Fibroblast of lung (primary cell): ENCODE data around the gene USP44. TPM values are rescaled to one million over a fixed set of nuclear protein-coding genes. Genes with fewer than 3 reads are reported as not detected.

Source experiments
- DNase-seq, 2 donors: peaks; one replicate each; pipeline versions ENCODE4 v3.0.0 to v3.0.0-alpha.2; 2010; ENCODE audit warnings: low read depth in 2 of 2
- H2AFZ ChIP-seq: 2 replicates; pipeline ENCODE4 v1.5.1; 2012; ENCODE audit warnings: low read length, control low read depth, inconsistent platforms
- H3K27ac ChIP-seq: 2 replicates; pipeline ENCODE4 v1.5.1; 2011; ENCODE audit warnings: low read length, control low read depth; ENCODE audit not compliant: insufficient read depth
- H3K27me3 ChIP-seq: 2 replicates; pipeline ENCODE4 v1.5.1; 2011; ENCODE audit warnings: mild to moderate bottlenecking, low read length; ENCODE audit not compliant: control insufficient read depth, insufficient read depth
- H3K36me3 ChIP-seq: 2 replicates; pipeline ENCODE4 v1.5.1; 2011; ENCODE audit warnings: low read length; ENCODE audit not compliant: control insufficient read depth, insufficient read depth
- H3K4me1 ChIP-seq: 2 replicates; pipeline ENCODE4 v1.5.1; 2011; ENCODE audit warnings: low read length; ENCODE audit not compliant: control insufficient read depth, insufficient read depth; ENCODE audit errors: extremely low read depth
- H3K4me2 ChIP-seq: 2 replicates; pipeline ENCODE4 v1.5.1; 2011; ENCODE audit warnings: low read length, control low read depth; ENCODE audit not compliant: insufficient read depth; ENCODE audit errors: extremely low read depth
- H3K4me3 ChIP-seq, 4 experiments: fragments of 200-600 bp in 1 of 4; sonication (generic) in 1 of 4; replicated peaks in 1 of 4; 2 replicates each; pipeline ENCODE4 v1.5.1; 2011 to 2016; ENCODE audit warnings: low read length in 4 of 4, low read depth in 3 of 4, mild to moderate bottlenecking in 3 of 4, control low read depth in 2 of 4, inconsistent platforms in 1 of 4, mixed read lengths in 1 of 4; ENCODE audit not compliant: insufficient read depth in 1 of 4; ENCODE audit errors: control extremely low read depth in 1 of 4
- H3K79me2 ChIP-seq: 2 replicates; pipeline ENCODE4 v1.5.1; 2012; ENCODE audit warnings: mild to moderate bottlenecking, low read length, inconsistent platforms; ENCODE audit not compliant: control insufficient read depth, insufficient read depth
- H3K9ac ChIP-seq: 2 replicates; pipeline ENCODE4 v1.5.1; 2011; ENCODE audit warnings: mild to moderate bottlenecking, low read length, control low read depth; ENCODE audit not compliant: insufficient read depth
- H3K9me3 ChIP-seq: 2 replicates; pipeline ENCODE4 v1.5.1; 2012; ENCODE audit warnings: low read depth, low read length; ENCODE audit not compliant: control insufficient read depth, insufficient read depth
- H4K20me1 ChIP-seq: 2 replicates; pipeline ENCODE4 v1.5.1; 2011; ENCODE audit warnings: low read length; ENCODE audit not compliant: control insufficient read depth, insufficient read depth; ENCODE audit errors: extremely low read depth
- EZH2 ChIP-seq: IDR thresholded peaks from 2 replicates; pipeline ENCODE4 v1.5.1; 2012; ENCODE audit warnings: low read length, control low read depth, mild to moderate bottlenecking; ENCODE audit errors: missing control alignments
- polyA plus RNA-seq, 2 donors: library from polyadenylated mRNA; depleted of rRNA in 1 of 2; stranded (reverse) in 1 of 2; unstranded in 1 of 2; fragments of >200 nt; gene quantifications; 2 replicates each; pipeline ENCODE4 v1.2.1, GENCODE V29; 2011 to 2012; ENCODE audit warnings: missing spikeins in 1 of 2
- total RNA-seq: library from RNA; depleted of rRNA; stranded (reverse); fragments of >200 nt; gene quantifications from 2 replicates; pipeline ENCODE4 v1.2.1, GENCODE V29; 2014
- TF ChIP-seq, protein P1 (sequence below), 2 donors: IDR thresholded peaks in 1 of 2; conservative IDR thresholded peaks in 1 of 2; 1 replicate in 1 of 2; 2 replicates in 1 of 2; pipeline ENCODE4 v1.5.1; 2011 to 2012; ENCODE audit warnings: low read length in 2 of 2, control low read depth in 1 of 2, inconsistent platforms in 1 of 2, low read depth in 1 of 2, mild to moderate bottlenecking in 1 of 2

Gene USP44
- total and polyA plus RNA-seq, 2 donors (not counting 1 experiment from before 2014, with no cell fraction given), result 7.0 to 27.4 TPM

DNA sequence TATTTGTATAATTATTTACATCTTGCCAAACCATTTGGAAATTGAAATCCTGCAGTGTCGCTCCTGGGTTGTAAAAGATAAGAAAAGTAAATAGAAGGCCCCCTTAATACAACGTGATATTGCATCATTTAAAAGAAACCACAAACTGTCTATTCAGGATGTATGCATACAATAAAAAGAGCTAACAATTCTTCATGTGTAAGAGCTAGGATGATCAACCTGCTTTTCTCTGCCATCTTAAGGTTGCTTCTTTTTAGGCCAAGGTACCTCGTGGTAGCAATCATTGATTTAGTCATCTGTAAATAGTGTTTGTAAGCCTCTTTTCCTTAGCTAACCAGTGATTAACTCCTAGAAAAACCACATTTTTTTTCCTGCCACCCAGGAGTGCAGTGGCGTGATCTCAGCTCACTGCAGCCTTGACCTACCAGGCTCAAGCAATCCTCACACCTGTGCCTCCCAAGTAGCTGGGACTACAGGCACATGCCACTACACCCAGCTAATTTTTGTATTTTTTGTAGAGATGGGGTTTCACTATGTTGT is 3.3 kb upstream of the USP44 start:
- peaks cover 4% of the 10 kb centered on the region for H3K27me3 ChIP-seq
- TF ChIP-seq, protein P1, sequence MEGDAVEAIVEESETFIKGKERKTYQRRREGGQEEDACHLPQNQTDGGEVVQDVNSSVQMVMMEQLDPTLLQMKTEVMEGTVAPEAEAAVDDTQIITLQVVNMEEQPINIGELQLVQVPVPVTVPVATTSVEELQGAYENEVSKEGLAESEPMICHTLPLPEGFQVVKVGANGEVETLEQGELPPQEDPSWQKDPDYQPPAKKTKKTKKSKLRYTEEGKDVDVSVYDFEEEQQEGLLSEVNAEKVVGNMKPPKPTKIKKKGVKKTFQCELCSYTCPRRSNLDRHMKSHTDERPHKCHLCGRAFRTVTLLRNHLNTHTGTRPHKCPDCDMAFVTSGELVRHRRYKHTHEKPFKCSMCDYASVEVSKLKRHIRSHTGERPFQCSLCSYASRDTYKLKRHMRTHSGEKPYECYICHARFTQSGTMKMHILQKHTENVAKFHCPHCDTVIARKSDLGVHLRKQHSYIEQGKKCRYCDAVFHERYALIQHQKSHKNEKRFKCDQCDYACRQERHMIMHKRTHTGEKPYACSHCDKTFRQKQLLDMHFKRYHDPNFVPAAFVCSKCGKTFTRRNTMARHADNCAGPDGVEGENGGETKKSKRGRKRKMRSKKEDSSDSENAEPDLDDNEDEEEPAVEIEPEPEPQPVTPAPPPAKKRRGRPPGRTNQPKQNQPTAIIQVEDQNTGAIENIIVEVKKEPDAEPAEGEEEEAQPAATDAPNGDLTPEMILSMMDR (conservative IDR thresholded peaks at IDR 0.05 in 1 of 2, IDR thresholded peaks at IDR 0.05 in 1 of 2; ENCODE audit: low read depth in 1 of 2, low read length in 2 of 2), result no peak
- TF ChIP-seq EZH2, result no peak
- DNase-seq, result no peak
- H3K9me3 ChIP-seq, result no peaks in the 10 kb centered on the region
- H2AFZ ChIP-seq, result no peak overlapping the region
- H3K79me2 ChIP-seq, result no peaks in the 10 kb centered on the region
- H3K9ac ChIP-seq, result no peak overlapping the region
- H3K4me1 ChIP-seq, result no peaks in the 10 kb centered on the region
- H3K27ac ChIP-seq, result no peak overlapping the region
- H3K4me2 ChIP-seq, result no peak overlapping the region
- H4K20me1 ChIP-seq, result no peaks in the 10 kb centered on the region
- no peak overlapping the region for H3K4me3 ChIP-seq
- H3K36me3 ChIP-seq, result no peaks in the 10 kb centered on the region

DNA sequence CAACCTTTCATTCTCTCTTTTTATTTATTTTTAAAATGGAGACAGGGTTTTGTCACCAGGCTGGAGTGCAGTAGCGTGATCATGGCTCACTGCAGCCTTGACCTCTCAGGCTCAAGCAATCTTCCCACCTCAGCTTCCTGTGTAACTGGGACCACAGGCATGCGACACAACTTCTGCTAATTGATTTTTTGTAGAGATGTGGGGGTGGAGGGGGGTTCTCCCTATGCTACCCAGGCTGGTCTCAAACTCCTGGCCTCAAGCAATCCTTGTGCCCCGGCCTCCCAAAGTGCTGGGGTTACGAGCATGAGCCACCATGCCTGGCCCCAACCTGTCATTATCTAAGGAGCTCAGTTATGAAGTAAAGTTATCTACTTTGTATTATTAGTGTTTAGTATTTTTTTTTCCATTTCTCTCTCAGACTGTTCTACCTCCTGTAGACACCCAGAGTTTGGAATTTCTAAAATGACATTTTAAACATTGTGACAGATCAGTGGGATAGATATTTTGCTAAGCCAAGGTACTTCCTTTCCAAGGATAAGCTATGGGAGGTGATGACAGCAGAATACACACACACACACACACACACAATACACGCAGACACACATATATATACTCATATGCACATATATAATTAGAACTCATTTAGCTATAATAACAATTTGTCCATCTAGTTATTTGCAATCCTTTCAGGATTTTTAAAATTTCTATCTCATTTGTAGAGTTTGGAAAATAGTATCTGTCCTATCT is 2.1 kb upstream of the USP44 start:
- DNase-seq, result no peak
- Histone ChIP-seq H3K9ac (no peak overlapping the region), H2AFZ (no peak overlapping the region), H3K27me3 (peaks cover 8% of the 10 kb centered on the region), H3K36me3 (no peaks in the 10 kb centered on the region), H3K27ac (no peak overlapping the region), H3K4me2 (no peak overlapping the region), H3K4me1 (no peaks in the 10 kb centered on the region), H3K9me3 (no peaks in the 10 kb centered on the region), H3K79me2 (no peaks in the 10 kb centered on the region), H4K20me1 (no peaks in the 10 kb centered on the region), H3K4me3 (no peak overlapping the region)
- TF ChIP-seq, protein P1 (conservative IDR thresholded peaks at IDR 0.05 in 1 of 2, IDR thresholded peaks at IDR 0.05 in 1 of 2; ENCODE audit: low read depth in 1 of 2, low read length in 2 of 2), result no peak
- TF ChIP-seq EZH2, result no peak

DNA sequence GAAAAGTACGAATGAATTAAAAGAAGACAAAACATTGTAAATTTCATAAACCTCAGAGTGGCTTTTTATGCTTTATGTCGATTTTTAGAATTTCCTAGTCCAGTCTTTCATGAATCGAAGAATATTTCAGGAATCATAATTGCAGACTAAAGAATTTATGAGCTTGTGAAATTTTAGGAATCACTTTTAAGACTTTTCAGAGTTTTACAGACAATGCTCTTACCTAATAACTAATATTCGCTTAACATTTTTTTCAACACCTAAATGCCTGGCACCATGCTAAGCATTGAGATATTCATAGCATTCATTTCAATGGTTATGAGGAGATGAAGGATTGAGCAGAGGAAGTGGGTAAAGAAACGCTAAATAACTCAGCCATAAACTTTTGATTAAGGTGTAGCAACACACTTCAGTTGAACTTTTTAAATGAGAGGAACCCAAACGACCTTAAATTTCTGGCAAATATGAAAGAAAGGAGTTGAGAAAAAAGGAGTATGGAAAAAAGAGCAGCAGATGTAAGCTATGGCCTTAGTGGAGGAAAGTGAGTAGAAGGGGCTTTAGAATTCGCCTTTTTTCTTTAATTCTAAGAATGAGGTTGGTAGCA is 739 bp upstream of the USP44 start:
- DNase-seq, result no peak
- Histone ChIP-seq H3K4me3 (no peak overlapping the region), H3K9ac (no peak overlapping the region), H3K9me3 (no peaks in the 10 kb centered on the region), H3K4me2 (no peak overlapping the region), H3K4me1 (no peaks in the 10 kb centered on the region), H4K20me1 (no peaks in the 10 kb centered on the region), H3K79me2 (no peaks in the 10 kb centered on the region), H3K27me3 (peaks cover 8% of the 10 kb centered on the region), H3K36me3 (no peaks in the 10 kb centered on the region), H2AFZ (no peak overlapping the region), H3K27ac (no peak overlapping the region)
- TF ChIP-seq, protein P1 (conservative IDR thresholded peaks at IDR 0.05 in 1 of 2, IDR thresholded peaks at IDR 0.05 in 1 of 2; ENCODE audit: low read depth in 1 of 2, low read length in 2 of 2), result no peak
- no peak for TF ChIP-seq EZH2
